Type B pancreatic cell (in vitro differentiated cells): ENCODE measurements around the gene HELT. TPM values are rescaled to one million over a fixed set of nuclear protein-coding genes. Genes with fewer than 3 reads are reported as not detected.
A peak's percentile ranks its signal among the peaks of the same experiment; 100 is the strongest.

Experiments used
- DNase-seq: peaks from one replicate; pipeline ENCODE4 v3.0.0; 2021; ENCODE audit warnings: mixed read lengths; ENCODE audit not compliant: unreplicated experiment; ENCODE audit errors: extremely low spot score
- H3K27ac Mint-ChIP-seq: 2 replicates; pipeline ENCODE4 v1.8.0; 2021; ENCODE audit warnings: mild to moderate bottlenecking, mixed read lengths
- H3K27me3 Mint-ChIP-seq: 2 replicates; pipeline ENCODE4 v1.8.0; 2021; ENCODE audit warnings: mixed read lengths
- H3K36me3 Mint-ChIP-seq: 2 replicates; pipeline ENCODE4 v1.8.0; 2021; ENCODE audit warnings: mixed read lengths
- H3K4me1 Mint-ChIP-seq: one replicate; pipeline ENCODE4 v1.8.0; 2021; ENCODE audit warnings: mixed read lengths; ENCODE audit not compliant: unreplicated experiment
- H3K4me3 Mint-ChIP-seq: 2 replicates; pipeline ENCODE4 v1.8.0; 2021; ENCODE audit warnings: mild to moderate bottlenecking, mixed read lengths
- H3K9me3 Mint-ChIP-seq: 2 replicates; pipeline ENCODE4 v1.8.0; 2021; ENCODE audit warnings: mixed read lengths
- total RNA-seq: library from RNA; stranded (reverse); gene quantifications from 2 replicates; pipeline ENCODE4 v1.2.1, GENCODE V29; 2021; ENCODE audit warnings: low replicate concordance
- TF ChIP-seq, protein P1 (sequence below): fragments of 200-600 bp; sonication (generic); conservative IDR thresholded peaks from 2 replicates; pipeline ENCODE4 v1.5.0; 2021; ENCODE audit warnings: antibody characterized with exemption, mild to moderate bottlenecking

HELT gene
- total RNA-seq, 1 donor from 2014 or later: 0.36 TPM

DNA sequence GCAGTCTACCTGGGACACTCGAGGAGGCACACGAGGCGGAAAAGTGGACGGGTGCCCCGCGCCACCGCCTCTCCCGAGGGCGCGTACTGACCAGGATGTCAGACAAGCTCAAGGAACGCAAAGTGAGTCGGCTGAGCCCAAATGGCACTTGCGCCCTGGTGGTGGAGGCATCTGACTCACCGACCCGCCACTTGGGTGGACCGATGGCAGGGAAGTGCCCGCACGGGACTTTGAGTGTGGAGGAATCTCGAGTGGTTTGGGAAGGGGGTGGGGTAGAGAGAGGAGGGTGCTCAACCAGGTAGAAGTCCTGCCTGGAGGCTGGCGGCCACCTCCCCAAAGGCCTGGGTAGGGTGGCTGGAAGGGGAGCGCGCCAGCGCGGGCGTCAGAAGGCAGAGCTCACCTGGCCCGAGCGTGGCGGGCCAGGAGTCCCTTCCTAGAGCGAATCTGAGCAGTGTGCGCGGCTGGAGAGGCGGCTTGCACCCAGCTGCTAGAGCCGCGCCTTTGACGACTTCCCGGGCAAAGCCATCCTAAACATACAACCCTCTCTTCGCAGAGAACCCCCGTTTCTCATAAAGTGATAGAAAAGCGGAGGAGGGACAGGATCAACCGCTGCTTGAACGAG is 655 bp downstream of the HELT start:
- H3K36me3 Mint-ChIP-seq: no peaks in the 10 kb centered on the region
- peaks cover 21% of the 10 kb centered on the region for H3K4me1 Mint-ChIP-seq
- H3K27me3 Mint-ChIP-seq: peaks cover 99% of the 10 kb centered on the region
- TF ChIP-seq, protein P1, sequence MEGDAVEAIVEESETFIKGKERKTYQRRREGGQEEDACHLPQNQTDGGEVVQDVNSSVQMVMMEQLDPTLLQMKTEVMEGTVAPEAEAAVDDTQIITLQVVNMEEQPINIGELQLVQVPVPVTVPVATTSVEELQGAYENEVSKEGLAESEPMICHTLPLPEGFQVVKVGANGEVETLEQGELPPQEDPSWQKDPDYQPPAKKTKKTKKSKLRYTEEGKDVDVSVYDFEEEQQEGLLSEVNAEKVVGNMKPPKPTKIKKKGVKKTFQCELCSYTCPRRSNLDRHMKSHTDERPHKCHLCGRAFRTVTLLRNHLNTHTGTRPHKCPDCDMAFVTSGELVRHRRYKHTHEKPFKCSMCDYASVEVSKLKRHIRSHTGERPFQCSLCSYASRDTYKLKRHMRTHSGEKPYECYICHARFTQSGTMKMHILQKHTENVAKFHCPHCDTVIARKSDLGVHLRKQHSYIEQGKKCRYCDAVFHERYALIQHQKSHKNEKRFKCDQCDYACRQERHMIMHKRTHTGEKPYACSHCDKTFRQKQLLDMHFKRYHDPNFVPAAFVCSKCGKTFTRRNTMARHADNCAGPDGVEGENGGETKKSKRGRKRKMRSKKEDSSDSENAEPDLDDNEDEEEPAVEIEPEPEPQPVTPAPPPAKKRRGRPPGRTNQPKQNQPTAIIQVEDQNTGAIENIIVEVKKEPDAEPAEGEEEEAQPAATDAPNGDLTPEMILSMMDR: no peak
- no peak for DNase-seq
- H3K9me3 Mint-ChIP-seq: no peaks in the 10 kb centered on the region
- peak overlapping the region; percentile 60 for H3K4me3 Mint-ChIP-seq
- no peak overlapping the region for H3K27ac Mint-ChIP-seq

DNA sequence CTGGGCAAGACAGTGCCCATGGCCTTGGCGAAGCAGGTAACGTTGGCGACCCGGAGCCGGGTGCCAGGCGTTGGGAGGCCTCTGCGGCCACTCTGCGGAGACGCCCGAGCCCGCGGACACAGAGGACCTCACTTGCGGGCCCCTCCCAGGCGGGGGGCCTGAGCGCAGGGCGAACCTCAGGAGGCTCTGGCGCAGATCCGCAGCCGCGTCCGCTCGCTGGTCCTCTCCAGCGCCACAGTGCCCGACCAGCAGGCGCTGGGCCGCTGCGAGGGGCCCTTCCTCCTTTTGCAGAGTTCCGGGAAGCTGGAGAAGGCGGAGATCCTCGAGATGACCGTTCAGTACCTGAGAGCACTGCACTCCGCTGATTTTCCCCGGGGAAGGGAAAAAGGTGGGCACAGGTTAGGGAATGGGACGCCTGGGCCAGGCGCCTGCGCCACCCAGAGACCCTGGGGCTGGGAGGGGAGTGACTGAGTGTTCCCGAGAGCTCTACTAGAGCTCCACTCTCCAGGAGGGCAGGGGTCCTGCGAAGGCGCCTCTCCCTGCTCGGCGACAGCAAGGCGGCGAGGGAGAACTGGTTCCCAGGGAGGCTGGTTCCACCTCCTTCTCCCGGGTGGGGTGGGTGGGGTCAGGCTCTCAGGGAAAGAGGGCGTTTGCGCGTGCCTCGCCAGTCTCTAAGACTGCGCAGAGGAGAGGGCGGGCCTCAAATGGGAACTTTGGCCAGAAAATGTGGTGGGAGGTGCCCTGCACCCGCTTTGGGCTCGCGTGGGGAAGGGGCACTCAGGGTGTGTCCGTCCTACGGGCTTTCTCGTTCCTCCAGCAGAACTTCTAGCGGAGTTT is 1.4 kb downstream of the HELT start:
- TF ChIP-seq, protein P1: no peak
- no peak for DNase-seq
- Mint-ChIP-seq H3K9me3 (no peaks in the 10 kb centered on the region), H3K27me3 (peaks cover 99% of the 10 kb centered on the region), H3K4me3 (peak overlapping the region; percentile 75), H3K4me1 (peaks cover 21% of the 10 kb centered on the region), H3K36me3 (no peaks in the 10 kb centered on the region), H3K27ac (no peak overlapping the region)

DNA sequence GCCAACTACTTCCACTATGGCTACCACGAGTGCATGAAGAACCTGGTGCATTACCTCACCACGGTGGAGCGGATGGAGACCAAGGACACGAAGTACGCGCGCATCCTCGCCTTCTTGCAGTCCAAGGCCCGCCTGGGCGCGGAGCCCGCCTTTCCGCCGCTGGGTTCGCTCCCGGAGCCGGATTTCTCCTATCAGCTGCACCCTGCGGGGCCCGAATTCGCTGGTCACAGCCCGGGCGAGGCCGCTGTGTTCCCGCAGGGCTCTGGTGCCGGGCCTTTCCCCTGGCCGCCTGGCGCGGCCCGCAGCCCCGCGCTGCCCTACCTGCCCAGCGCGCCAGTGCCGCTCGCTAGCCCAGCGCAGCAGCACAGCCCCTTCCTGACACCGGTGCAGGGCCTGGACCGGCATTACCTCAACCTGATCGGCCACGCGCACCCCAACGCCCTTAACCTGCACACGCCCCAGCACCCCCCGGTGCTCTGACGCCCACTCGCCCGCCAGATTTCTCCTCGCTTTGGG is 2.1 kb downstream of the HELT start:
- Mint-ChIP-seq H3K27me3 (peaks cover 99% of the 10 kb centered on the region), H3K36me3 (no peaks in the 10 kb centered on the region), H3K4me1 (peaks cover 21% of the 10 kb centered on the region)

DNA sequence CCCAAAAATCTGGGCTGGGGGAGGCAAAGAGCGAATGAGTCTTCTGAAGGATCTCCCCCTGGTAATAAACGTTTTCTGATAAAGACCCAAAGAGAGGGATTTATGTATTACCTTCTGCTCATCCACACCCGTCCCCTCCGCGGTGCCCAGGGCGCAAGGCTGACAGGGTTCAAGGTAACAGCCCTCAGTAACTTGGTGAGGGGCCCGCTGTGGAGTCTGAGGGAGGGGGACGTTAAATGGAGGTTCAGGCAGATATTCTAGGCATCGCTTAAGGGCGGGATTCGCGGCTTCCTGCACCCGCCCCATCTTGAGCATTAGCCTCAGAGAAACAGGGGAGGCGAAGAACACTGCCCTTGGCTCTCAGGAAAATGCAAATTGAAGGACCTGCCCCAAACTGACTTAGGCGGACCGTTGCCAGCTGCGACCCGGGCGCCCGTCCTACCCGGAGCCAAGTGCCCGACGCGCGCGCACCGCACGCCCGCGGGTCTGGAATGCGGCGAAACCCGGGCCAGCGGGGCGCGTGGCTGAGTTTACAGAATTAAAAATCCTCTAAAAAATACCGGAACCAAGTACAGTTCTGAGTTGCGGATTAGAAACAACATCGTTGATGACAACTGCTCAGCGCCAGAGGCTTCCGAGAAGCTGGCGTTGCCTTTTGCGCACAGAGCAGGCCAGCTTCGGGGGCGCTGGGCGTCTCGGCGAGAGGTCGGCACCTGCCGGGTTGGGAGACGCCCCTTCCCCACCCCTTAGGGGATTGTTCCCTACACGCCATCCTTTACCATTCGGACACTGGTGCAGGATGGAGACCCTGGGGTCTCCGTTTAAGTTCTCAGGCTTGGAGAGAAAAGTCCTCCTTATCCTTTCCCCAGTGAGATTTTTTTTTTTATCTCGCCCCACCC is 2.8 kb downstream of the HELT start:
- no peak overlapping the region for H3K27ac Mint-ChIP-seq
- peaks cover 99% of the 10 kb centered on the region for H3K27me3 Mint-ChIP-seq
- no peaks in the 10 kb centered on the region for H3K36me3 Mint-ChIP-seq
- peaks cover 21% of the 10 kb centered on the region for H3K4me1 Mint-ChIP-seq
- peak overlapping the region; percentile 71 for H3K4me3 Mint-ChIP-seq
- no peaks in the 10 kb centered on the region for H3K9me3 Mint-ChIP-seq
- TF ChIP-seq, protein P1: no peak
- DNase-seq: no peak

More for the DNA sequence above, 2.1 kb downstream of the HELT start:
- TF ChIP-seq, protein P1: no peak
- peak overlapping the region; percentile 75 for H3K4me3 Mint-ChIP-seq
- no peak for DNase-seq
- H3K9me3 Mint-ChIP-seq: no peaks in the 10 kb centered on the region
- no peak overlapping the region for H3K27ac Mint-ChIP-seq

DNA sequence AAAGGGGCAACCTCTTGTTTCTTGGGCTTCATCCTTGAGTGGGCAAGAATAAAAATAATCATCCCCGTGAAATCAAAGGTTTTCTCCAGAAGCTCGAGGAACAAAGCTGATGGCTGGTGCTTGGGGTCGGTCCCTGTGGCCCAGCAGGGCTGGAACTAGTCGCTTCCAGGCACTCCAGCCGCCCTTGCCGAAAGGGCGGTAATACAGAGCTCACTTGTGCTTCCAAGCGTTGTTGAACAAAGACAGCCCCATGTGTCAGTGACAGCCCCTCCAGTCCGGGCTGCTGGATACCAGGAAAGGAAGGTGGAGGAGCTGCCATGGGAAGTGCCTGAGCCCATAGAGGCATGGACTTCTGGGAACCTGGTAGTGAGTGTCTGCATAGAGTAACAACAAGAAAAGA is 5.2 kb downstream of the HELT start:
- DNase-seq: no peak
- no peak overlapping the region for H3K27ac Mint-ChIP-seq
- peaks cover 12% of the 10 kb centered on the region for H3K4me1 Mint-ChIP-seq
- H3K27me3 Mint-ChIP-seq: peaks cover 99% of the 10 kb centered on the region
- H3K9me3 Mint-ChIP-seq: no peaks in the 10 kb centered on the region
- H3K36me3 Mint-ChIP-seq: no peaks in the 10 kb centered on the region
- no peak overlapping the region for H3K4me3 Mint-ChIP-seq
- TF ChIP-seq, protein P1: no peak
